ENCODE measurements around the gene GMEB1.

GRCh38 chr1:28740118-28740517 is 71.5 kb downstream of the GMEB1 start:
- TF ChIP-seq JUN (IDR thresholded peaks at IDR 0.05; ENCODE audit: borderline replicate concordance, insufficient read depth, insufficient read length, low read depth): no peak
- TF ChIP-seq MYC (IDR thresholded peaks at IDR 0.05; ENCODE audit: low read depth, low read length): no peak
- TF ChIP-seq EZH2 (IDR thresholded peaks at IDR 0.05; ENCODE audit: borderline replicate concordance, low read depth, low read length, severe bottlenecking): no peak
- TF ChIP-seq POLR2A (IDR thresholded peaks at IDR 0.05; ENCODE audit: low read depth, low read length): no peak
- TF ChIP-seq, protein P1, sequence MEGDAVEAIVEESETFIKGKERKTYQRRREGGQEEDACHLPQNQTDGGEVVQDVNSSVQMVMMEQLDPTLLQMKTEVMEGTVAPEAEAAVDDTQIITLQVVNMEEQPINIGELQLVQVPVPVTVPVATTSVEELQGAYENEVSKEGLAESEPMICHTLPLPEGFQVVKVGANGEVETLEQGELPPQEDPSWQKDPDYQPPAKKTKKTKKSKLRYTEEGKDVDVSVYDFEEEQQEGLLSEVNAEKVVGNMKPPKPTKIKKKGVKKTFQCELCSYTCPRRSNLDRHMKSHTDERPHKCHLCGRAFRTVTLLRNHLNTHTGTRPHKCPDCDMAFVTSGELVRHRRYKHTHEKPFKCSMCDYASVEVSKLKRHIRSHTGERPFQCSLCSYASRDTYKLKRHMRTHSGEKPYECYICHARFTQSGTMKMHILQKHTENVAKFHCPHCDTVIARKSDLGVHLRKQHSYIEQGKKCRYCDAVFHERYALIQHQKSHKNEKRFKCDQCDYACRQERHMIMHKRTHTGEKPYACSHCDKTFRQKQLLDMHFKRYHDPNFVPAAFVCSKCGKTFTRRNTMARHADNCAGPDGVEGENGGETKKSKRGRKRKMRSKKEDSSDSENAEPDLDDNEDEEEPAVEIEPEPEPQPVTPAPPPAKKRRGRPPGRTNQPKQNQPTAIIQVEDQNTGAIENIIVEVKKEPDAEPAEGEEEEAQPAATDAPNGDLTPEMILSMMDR (IDR thresholded peaks at IDR 0.05; ENCODE audit: extremely low read depth in 1 of 2, insufficient read depth in 1 of 2, low read depth in 1 of 2, low read length in 2 of 2): no peak
